Measurements from ENCODE around the gene SFTA2. TPM values are rescaled to one million over a fixed set of nuclear protein-coding genes. Genes with fewer than 3 reads are reported as not detected.

Gene SFTA2
- total and polyA plus RNA-seq, 9 of the 15 experiments (the other 6 are each of a cell fraction or from before 2014, with no cell fraction given), result not detected

DNA sequence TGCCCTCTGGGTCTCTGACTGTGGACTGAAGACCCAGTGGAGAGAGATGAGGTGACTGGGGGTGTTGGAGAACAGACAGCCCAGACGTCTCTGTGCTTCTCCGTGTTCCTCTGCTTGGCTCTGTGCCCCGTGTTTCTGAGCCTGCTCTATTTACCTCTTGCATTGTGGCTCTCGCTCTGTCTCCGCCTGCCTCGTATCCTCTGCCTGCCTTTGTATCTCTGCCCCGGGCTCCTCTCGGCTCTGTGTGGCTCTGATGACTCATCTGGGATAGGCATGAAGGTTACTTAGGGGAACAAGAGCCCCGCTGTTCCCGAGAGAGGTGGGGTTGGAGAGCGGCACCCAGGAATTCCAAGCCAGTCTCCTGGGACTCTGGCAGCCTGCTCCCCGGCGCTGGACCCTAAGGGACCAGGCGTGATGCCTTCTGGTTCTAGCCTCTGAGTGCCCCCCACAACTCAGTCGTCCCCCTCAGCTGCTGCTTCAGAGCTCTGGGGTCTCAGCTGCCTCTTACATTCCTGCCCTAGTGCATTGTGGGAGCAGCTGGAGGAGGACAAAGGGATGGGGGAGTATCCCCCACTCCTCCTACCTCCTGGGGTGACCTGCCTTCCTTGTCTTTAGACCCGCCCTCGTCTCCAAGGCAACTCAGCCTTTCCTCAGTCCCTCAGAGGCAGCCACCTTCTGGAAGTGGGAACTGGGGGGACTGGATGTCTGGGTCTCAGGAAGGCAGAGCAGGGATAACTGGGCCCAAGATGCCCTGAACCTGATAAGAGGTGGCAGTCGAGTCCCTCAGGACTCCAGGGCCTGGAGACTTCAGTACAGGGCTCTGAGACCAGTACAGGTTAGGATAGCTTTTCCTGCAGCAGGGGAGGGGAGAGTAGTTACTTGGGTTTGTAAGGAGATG lies 45.7 kb downstream of the SFTA2 start (continued):
- TF ChIP-seq, protein P1, sequence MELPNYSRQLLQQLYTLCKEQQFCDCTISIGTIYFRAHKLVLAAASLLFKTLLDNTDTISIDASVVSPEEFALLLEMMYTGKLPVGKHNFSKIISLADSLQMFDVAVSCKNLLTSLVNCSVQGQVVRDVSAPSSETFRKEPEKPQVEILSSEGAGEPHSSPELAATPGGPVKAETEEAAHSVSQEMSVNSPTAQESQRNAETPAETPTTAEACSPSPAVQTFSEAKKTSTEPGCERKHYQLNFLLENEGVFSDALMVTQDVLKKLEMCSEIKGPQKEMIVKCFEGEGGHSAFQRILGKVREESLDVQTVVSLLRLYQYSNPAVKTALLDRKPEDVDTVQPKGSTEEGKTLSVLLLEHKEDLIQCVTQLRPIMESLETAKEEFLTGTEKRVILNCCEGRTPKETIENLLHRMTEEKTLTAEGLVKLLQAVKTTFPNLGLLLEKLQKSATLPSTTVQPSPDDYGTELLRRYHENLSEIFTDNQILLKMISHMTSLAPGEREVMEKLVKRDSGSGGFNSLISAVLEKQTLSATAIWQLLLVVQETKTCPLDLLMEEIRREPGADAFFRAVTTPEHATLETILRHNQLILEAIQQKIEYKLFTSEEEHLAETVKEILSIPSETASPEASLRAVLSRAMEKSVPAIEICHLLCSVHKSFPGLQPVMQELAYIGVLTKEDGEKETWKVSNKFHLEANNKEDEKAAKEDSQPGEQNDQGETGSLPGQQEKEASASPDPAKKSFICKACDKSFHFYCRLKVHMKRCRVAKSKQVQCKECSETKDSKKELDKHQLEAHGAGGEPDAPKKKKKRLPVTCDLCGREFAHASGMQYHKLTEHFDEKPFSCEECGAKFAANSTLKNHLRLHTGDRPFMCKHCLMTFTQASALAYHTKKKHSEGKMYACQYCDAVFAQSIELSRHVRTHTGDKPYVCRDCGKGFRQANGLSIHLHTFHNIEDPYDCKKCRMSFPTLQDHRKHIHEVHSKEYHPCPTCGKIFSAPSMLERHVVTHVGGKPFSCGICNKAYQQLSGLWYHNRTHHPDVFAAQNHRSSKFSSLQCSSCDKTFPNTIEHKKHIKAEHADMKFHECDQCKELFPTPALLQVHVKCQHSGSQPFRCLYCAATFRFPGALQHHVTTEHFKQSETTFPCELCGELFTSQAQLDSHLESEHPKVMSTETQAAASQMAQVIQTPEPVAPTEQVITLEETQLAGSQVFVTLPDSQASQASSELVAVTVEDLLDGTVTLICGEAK (IDR thresholded peaks at IDR 0.05), result no peak
- TF ChIP-seq, protein P1 (CRISPR knock-in tag; IDR thresholded peaks at IDR 0.05), result no peak
- TF ChIP-seq, protein P2, sequence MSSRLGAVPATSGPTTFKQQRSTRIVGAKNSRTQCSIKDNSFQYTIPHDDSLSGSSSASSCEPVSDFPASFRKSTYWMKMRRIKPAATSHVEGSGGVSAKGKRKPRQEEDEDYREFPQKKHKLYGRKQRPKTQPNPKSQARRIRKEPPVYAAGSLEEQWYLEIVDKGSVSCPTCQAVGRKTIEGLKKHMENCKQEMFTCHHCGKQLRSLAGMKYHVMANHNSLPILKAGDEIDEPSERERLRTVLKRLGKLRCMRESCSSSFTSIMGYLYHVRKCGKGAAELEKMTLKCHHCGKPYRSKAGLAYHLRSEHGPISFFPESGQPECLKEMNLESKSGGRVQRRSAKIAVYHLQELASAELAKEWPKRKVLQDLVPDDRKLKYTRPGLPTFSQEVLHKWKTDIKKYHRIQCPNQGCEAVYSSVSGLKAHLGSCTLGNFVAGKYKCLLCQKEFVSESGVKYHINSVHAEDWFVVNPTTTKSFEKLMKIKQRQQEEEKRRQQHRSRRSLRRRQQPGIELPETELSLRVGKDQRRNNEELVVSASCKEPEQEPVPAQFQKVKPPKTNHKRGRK (tag; IDR thresholded peaks at IDR 0.05), result no peak
- TF ChIP-seq STAT5B (CRISPR knock-in tag; IDR thresholded peaks at IDR 0.05), result no peak
- no peak for TF ChIP-seq BRF1 (IDR thresholded peaks at IDR 0.05; ENCODE audit: borderline replicate concordance, extremely low read depth, insufficient read length)
- TF ChIP-seq, protein P3, sequence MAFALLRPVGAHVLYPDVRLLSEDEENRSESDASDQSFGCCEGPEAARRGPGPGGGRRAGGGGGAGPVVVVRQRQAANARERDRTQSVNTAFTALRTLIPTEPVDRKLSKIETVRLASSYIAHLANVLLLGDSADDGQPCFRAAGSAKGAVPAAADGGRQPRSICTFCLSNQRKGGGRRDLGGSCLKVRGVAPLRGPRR (CRISPR knock-in tag; IDR thresholded peaks at IDR 0.05), result 0 out of 2 replicates have a peak, but pooled peaks have one; percentile 21

Data from K562 (cell line).